Liver (tissue), 3 donors: ENCODE measurements around the gene INTS2.

Source experiments
- CTCF ChIP-seq: fragments of 150-350 bp; IDR thresholded peaks from 2 replicates; pipeline ENCODE4 v1.5.1; 2017; ENCODE audit warnings: improper control_type of control experiment, low read depth, low read length; ENCODE audit not compliant: missing input control
- FOXA1 ChIP-seq: IDR thresholded peaks from 2 replicates; pipeline ENCODE4 v1.6.1; 2016; ENCODE audit warnings: antibody characterized with exemption
- GABPA ChIP-seq, 2 donors: IDR thresholded peaks in 1 of 2; conservative IDR thresholded peaks in 1 of 2; 2 replicates each; pipeline ENCODE4 v1.6.1; 2016; ENCODE audit warnings: antibody characterized with exemption in 2 of 2, mild to moderate bottlenecking in 1 of 2, moderate library complexity in 1 of 2
- MAX ChIP-seq: IDR thresholded peaks from 2 replicates; pipeline ENCODE4 v1.6.1; 2016; ENCODE audit warnings: antibody characterized with exemption
- REST ChIP-seq: IDR thresholded peaks from 2 replicates; pipeline ENCODE4 v1.6.1; 2016; ENCODE audit warnings: antibody characterized with exemption, mild to moderate bottlenecking
- ZBTB33 ChIP-seq: IDR thresholded peaks from 2 replicates; pipeline ENCODE4 v1.6.1; 2016; ENCODE audit warnings: antibody characterized with exemption
- donor health status: healthy.
- donor health status: healthy.

- no peak for TF ChIP-seq CTCF
- no peak for TF ChIP-seq FOXA1
- no peak for TF ChIP-seq REST
- no peak for TF ChIP-seq GABPA (IDR thresholded peaks at IDR 0.05 in 1 of 2, conservative IDR thresholded peaks at IDR 0.05 in 1 of 2)
- no peak for TF ChIP-seq ZBTB33
- no peak for TF ChIP-seq MAX
These were observed 32.4 kb downstream of the INTS2 start for GRCh38 chr17:61895391-61895790.
